GM23248 (cell line): ENCODE results near the gene TNXB.

Experiments used
- EZH2 ChIP-seq: fragments of 200-600 bp; sonication (generic); IDR thresholded peaks from 2 replicates; pipeline ENCODE4 v1.6.1; 2018; ENCODE audit warnings: antibody characterized with exemption, mild to moderate bottlenecking; ENCODE audit not compliant: insufficient read depth, poor library complexity, severe bottlenecking
- EZH2phosphoT487 ChIP-seq: fragments of 200-600 bp; sonication (generic); IDR thresholded peaks from 2 replicates; pipeline ENCODE4 v1.6.1; 2018; ENCODE audit warnings: antibody characterized with exemption, moderate library complexity, mild to moderate bottlenecking, low read depth; ENCODE audit not compliant: insufficient read depth

DNA sequence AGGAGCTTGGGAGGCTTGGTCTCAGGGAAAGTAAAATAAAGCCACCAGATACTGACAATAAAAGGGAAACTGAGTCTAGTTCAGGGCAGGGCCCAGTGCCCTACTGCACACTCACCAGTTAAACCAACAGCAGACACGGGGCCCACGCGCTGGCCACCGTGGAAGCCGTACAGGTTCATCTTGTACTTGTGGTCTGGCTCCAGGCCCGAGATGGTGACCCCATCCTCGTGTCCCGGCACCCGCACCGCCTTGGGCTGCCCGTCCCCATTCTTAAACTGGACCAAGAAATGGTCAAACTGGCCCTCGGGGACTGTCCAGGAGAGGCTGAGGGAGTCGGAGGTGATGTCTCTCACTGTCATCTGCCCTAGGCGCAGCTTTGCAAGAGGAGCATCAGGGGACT is 44.4 kb downstream of the TNXB start:
- TF ChIP-seq EZH2phosphoT487: no peak
- TF ChIP-seq EZH2: no peak
